ENCODE measurements around the gene SCFD1. TPM values are rescaled to one million over a fixed set of nuclear protein-coding genes. Genes with fewer than 3 reads are reported as not detected.
A peak's percentile ranks its signal among the peaks of the same experiment; 100 is the strongest.
"Not testable (repeated sequence)": the region's sequence is repeated elsewhere in the genome, so short reads cannot be mapped to it uniquely, and the experiment has no call there.

SCFD1 gene
- total RNA-seq = 10 to 100 TPM; 43.0 to 58.7 (median 45.7) TPM
- 38.2 TPM for polyA plus RNA-seq
- long read RNA-seq, donor 1, transcript SCFD1-207 (24 exons, 2,058 nt) = minor isoform, 7 of 47 reads
- long read RNA-seq, donor 1, transcript SCFD1-203 (25 exons, 2,359 nt) = major isoform, 36 of 47 reads
- long read RNA-seq, donor 1, partial matches to known transcripts = 2 of 47 reads
- long read RNA-seq, donor 1, other reads (novel, unspliced or antisense) = 2 of 47 reads
- long read RNA-seq, donor 2, partial matches to known transcripts = 0 of 7 reads
- long read RNA-seq, donor 2, other reads (novel, unspliced or antisense) = 1 of 7 reads
- long read RNA-seq, donor 3, transcript SCFD1-207 (24 exons, 2,058 nt) = minor isoform, 11 of 83 reads
- long read RNA-seq, donor 3, transcript SCFD1-203 (25 exons, 2,359 nt) = major isoform, 52 of 83 reads
- long read RNA-seq, donor 3, partial matches to known transcripts = 13 of 83 reads
- long read RNA-seq, donor 3, other reads (novel, unspliced or antisense) = 6 of 83 reads
- long read RNA-seq, donor 4, transcript SCFD1-203 (25 exons, 2,359 nt) = major isoform, 10 of 14 reads
- long read RNA-seq, donor 4, partial matches to known transcripts = 0 of 14 reads
- long read RNA-seq, donor 4, other reads (novel, unspliced or antisense) = 2 of 14 reads

DNA sequence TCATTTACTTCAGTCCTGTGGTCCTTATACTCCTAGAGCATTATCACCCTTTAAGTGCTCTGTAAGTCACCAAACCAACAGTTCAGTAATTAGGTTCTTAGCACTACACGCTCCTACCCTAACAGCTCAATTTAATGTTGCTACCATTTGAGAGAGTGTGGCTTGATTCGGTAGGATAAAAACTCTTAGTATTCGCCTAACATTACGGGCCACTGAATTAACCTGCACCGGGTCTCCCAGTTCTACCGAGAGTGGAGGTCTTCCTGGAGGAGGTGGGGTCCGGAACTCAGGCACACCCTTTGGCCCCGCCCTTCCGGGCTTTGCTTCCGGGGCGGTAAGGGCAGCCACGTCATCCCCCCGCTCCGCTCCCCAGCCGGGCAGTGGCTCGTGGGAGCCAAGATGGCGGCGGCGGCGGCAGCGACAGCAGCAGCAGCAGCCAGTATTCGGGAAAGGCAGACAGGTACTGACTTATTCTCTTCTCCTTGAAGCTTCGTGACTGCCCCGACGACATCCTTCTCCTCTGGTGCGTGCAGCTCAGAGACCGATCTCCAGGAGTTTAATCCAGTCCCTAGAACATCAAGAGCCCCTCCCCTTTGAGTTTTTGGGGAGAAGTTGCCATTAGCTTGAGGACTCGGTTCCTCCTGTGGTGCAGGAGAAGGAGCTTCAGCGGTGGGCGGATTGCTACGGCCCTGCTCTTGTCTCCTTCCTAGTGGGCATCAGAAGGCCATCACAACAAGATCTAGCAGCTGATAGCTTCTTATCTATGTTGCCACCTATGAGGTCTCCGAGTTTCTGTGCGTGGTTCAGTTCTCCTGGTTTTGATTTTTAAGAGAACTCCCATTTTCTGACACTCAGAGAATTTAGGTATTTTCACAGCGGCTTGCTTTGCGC lies at the start of gene SCFD1:
Gene SCFD1, plus strand, starts transcription at position 380 of the 891 bp plus-strand sequence. Its CDS starts 20 bp downstream, at position 400.
- WGBS = under 1% methylated on average over 35 of the region's 35 CpGs
- Histone ChIP-seq H3K27me3 (ENCODE audit: control insufficient read depth, insufficient read depth) (no peaks in the 10 kb centered on the region), H3K4me3 (ENCODE audit: low read length) (peak within 1 kb of the TSS; percentile 100), H3K27ac (ENCODE audit: low read length) (peak within 1 kb of the TSS; percentile 98), H3K9me3 (ENCODE audit: control insufficient read depth, low read length) (no peaks in the 10 kb centered on the region), H3K4me1 (ENCODE audit: control insufficient read depth, insufficient read depth, low read length) (peaks cover 2% of the 10 kb centered on the region)
- DNase-seq (peak; percentile 97 to 99 (median 97)), ATAC-seq (peak; percentile 100)
- intact Hi-C loops (cut with DNase I) = no loop called here

GRCh38 chr14:30572771-30573170 lies 49.3 kb upstream of the SCFD1 start:
- Histone ChIP-seq H3K27ac (ENCODE audit: low read length) (no peak overlapping the region), H3K9me3 (ENCODE audit: control insufficient read depth, low read length) (no peaks in the 10 kb centered on the region), H3K27me3 (ENCODE audit: control insufficient read depth, insufficient read depth) (no peaks in the 10 kb centered on the region), H3K4me3 (ENCODE audit: low read length) (no peak overlapping the region), H3K4me1 (ENCODE audit: control insufficient read depth, insufficient read depth, low read length) (peaks cover 3% of the 10 kb centered on the region)
- WGBS = 92% methylated on average over 1 of the region's 1 CpG
- intact Hi-C loops (cut with DNase I) = no loop called here
- DNase-seq (no peak), ATAC-seq (no peak)

DNA sequence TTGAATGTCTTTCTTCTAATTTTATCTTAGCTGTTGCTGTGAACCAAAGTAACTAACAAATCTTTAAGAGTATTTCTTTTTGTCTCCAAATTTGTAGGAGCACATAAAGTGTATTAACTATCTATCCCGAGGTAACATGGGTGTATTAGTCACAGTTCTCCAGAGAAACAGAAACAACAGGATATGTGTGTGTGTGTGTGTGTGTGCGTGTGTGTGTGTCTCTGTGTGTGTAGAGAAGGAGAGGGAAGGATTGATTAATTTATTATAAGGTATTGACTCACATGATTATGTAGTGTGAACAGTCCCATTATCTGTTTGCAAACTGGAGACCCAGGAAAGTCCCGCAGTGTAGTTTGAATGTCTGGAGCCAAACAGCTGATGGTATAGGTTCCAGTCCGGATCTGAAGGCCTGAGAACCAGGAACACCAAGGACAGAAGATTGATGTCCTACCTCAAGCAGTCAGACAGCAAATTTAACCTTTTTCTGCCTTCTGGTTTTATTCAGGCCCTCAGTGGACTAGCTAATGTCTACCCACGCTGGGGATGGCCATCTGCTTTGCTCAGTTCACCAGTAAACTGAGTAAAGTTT lies 48.8 kb upstream of the SCFD1 start:
- H3K27ac ChIP-seq (ENCODE audit: low read length) = no peak overlapping the region
- intact Hi-C loops (cut with DNase I) = no loop called here
- H3K9me3 ChIP-seq (ENCODE audit: control insufficient read depth, low read length) = no peaks in the 10 kb centered on the region
- H3K4me3 ChIP-seq (ENCODE audit: low read length) = no peak overlapping the region
- no peaks in the 10 kb centered on the region for H3K27me3 ChIP-seq (ENCODE audit: control insufficient read depth, insufficient read depth)
- H3K4me1 ChIP-seq (ENCODE audit: control insufficient read depth, insufficient read depth, low read length) = peaks cover 3% of the 10 kb centered on the region
- ATAC-seq (no peak), DNase-seq (no peak)
- WGBS = 89% methylated on average over 5 of the region's 5 CpGs

- no peak overlapping the region for H3K4me3 ChIP-seq (ENCODE audit: low read length)
- 79% methylated on average over 2 of the region's 2 CpGs for WGBS
- peaks cover 3% of the 10 kb centered on the region for H3K4me1 ChIP-seq (ENCODE audit: control insufficient read depth, insufficient read depth, low read length)
- no peak for ATAC-seq
- H3K27me3 ChIP-seq (ENCODE audit: control insufficient read depth, insufficient read depth) = no peaks in the 10 kb centered on the region
- no peak for DNase-seq
- no peak overlapping the region for H3K27ac ChIP-seq (ENCODE audit: low read length)
- no peaks in the 10 kb centered on the region for H3K9me3 ChIP-seq (ENCODE audit: control insufficient read depth, low read length)
- intact Hi-C loops (cut with DNase I) = no loop called here
Measured at GRCh38 chr14:30573966-30574365, 48.2 kb upstream of the SCFD1 start.

GRCh38 chr14:30574777-30575176 lies 47.3 kb upstream of the SCFD1 start:
- DNase-seq; H3K4me1 ChIP-seq (ENCODE audit: control insufficient read depth, insufficient read depth, low read length); H3K27ac ChIP-seq (ENCODE audit: low read length); H3K9me3 ChIP-seq (ENCODE audit: control insufficient read depth, low read length); ATAC-seq; H3K27me3 ChIP-seq (ENCODE audit: control insufficient read depth, insufficient read depth); H3K4me3 ChIP-seq (ENCODE audit: low read length); intact Hi-C loops (cut with DNase I): not testable (repeated sequence)
- WGBS = 94% methylated on average over 3 of the region's 3 CpGs

DNA sequence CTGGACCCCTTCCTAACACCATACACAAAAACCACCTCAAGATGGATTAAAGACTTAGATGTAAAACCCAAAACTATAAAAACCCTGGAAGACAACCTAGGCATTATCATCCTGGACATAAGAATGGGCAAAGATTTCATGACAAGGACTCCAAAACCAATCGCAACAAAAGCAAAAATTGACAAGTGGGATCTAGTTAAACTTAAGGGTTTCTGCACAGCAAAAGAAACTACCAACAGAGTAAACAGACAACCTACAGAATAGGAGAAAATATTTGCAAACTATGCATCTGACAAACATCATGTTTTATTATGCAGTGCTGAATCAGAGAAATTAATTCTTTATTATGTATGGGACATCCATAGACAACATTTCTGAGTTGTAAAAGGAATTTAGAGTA lies 45.8 kb upstream of the SCFD1 start:
- not testable (repeated sequence) for ATAC-seq

GRCh38 chr14:30580616-30581282 lies 41.4 kb upstream of the SCFD1 start:
- H3K27me3 ChIP-seq (ENCODE audit: control insufficient read depth, insufficient read depth) = no peaks in the 10 kb centered on the region
- intact Hi-C loops (cut with DNase I) = no loop called here
- no peak overlapping the region for H3K27ac ChIP-seq (ENCODE audit: low read length)
- peaks cover 3% of the 10 kb centered on the region for H3K4me1 ChIP-seq (ENCODE audit: control insufficient read depth, insufficient read depth, low read length)
- no peak for ATAC-seq
- no peaks in the 10 kb centered on the region for H3K9me3 ChIP-seq (ENCODE audit: control insufficient read depth, low read length)
- no peak for DNase-seq
- 86% methylated on average over 2 of the region's 2 CpGs for WGBS
- H3K4me3 ChIP-seq (ENCODE audit: low read length) = no peak overlapping the region

More for the DNA sequence above, 45.8 kb upstream of the SCFD1 start:
- H3K4me3 ChIP-seq (ENCODE audit: low read length); H3K27ac ChIP-seq (ENCODE audit: low read length); H3K9me3 ChIP-seq (ENCODE audit: control insufficient read depth, low read length); intact Hi-C loops (cut with DNase I); H3K27me3 ChIP-seq (ENCODE audit: control insufficient read depth, insufficient read depth); DNase-seq; H3K4me1 ChIP-seq (ENCODE audit: control insufficient read depth, insufficient read depth, low read length): not testable (repeated sequence)
- 98% methylated on average over 1 of the region's 1 CpG for WGBS

- Histone ChIP-seq H3K27ac (ENCODE audit: low read length) (no peak overlapping the region), H3K4me1 (ENCODE audit: control insufficient read depth, insufficient read depth, low read length) (peaks cover 3% of the 10 kb centered on the region), H3K27me3 (ENCODE audit: control insufficient read depth, insufficient read depth) (no peaks in the 10 kb centered on the region), H3K4me3 (ENCODE audit: low read length) (no peak overlapping the region), H3K9me3 (ENCODE audit: control insufficient read depth, low read length) (no peaks in the 10 kb centered on the region)
- WGBS = 92% methylated on average over 7 of the region's 7 CpGs
- intact Hi-C loops (cut with DNase I) = no loop called here
- DNase-seq (no peak), ATAC-seq (no peak)
Measured at GRCh38 chr14:30581283-30581625, 40.9 kb upstream of the SCFD1 start.

DNA sequence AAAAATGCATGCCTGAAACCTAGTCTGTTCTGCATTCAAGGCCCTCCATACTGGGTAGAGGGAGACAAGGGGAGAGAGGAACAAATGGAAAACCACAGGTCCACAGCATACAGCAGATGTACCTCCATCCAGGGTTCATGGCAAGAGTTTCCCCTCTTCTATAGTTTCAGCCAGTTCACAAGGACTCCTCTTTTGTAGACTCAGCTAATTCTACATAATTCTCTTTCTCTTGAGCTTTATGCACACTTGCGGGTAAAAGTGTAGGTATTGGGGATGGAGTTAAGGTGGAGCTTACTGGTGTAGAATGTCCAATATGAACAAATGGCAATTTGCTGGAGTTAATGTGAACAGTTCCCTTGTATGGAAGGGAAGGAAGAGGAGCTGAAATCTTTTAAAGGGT lies 39.7 kb upstream of the SCFD1 start:
- no peak for DNase-seq
- Histone ChIP-seq H3K27me3 (ENCODE audit: control insufficient read depth, insufficient read depth) (no peaks in the 10 kb centered on the region), H3K27ac (ENCODE audit: low read length) (no peak overlapping the region), H3K4me3 (ENCODE audit: low read length) (no peak overlapping the region), H3K9me3 (ENCODE audit: control insufficient read depth, low read length) (no peaks in the 10 kb centered on the region), H3K4me1 (ENCODE audit: control insufficient read depth, insufficient read depth, low read length) (peaks cover 2% of the 10 kb centered on the region)
- intact Hi-C loops (cut with DNase I) = no loop called here
- ATAC-seq = no peak
- 96% methylated on average over 1 of the region's 1 CpG for WGBS

DNA sequence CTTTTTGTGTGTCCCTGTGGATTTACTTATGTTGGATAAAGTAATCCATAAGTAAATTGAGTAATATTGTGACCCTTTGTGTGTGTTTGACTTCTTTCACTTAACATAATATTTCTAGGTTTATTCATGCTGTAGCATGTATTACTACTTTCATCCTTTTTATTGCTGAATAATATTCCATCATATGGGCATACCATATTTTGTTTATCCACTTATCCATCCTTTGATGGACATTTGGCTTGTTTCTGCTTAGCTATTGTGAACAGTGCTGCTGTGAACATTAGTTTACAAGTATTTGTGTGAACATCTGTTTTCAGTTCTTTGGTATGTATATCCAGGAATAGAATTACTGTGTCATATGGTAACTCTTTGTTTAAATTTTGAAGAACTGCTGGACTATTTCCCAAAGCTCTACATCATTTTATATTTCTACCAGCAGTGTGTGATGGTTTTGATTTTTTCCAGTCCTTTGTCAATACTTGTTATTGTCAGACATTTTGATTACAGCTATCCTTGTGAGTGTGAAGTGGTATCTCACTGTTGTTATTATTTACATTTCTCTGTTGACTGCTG lies 38.0 kb upstream of the SCFD1 start:
- H3K4me3 ChIP-seq (ENCODE audit: low read length) = no peak overlapping the region
- no peaks in the 10 kb centered on the region for H3K9me3 ChIP-seq (ENCODE audit: control insufficient read depth, low read length)
- no peaks in the 10 kb centered on the region for H3K4me1 ChIP-seq (ENCODE audit: control insufficient read depth, insufficient read depth, low read length)
- no peaks in the 10 kb centered on the region for H3K27me3 ChIP-seq (ENCODE audit: control insufficient read depth, insufficient read depth)
- DNase-seq (no peak), ATAC-seq (no peak)
- intact Hi-C loops (cut with DNase I) = no loop called here
- no peak overlapping the region for H3K27ac ChIP-seq (ENCODE audit: low read length)
